Activated T-cell treated with anti-CD3 and anti-CD28 coated beads, Interleukin-2, amount 50 U/mL, for 1 hour (primary cell): ENCODE data around the gene EMSY.

ENCODE experiments used
- DNase-seq: peaks from one replicate; pipeline ENCODE4 v3.0.0-alpha.2; 2020

The EMSY gene

GRCh38 chr11:76459846-76460245 is 15.0 kb downstream of the EMSY start:
- no peak for DNase-seq

DNA sequence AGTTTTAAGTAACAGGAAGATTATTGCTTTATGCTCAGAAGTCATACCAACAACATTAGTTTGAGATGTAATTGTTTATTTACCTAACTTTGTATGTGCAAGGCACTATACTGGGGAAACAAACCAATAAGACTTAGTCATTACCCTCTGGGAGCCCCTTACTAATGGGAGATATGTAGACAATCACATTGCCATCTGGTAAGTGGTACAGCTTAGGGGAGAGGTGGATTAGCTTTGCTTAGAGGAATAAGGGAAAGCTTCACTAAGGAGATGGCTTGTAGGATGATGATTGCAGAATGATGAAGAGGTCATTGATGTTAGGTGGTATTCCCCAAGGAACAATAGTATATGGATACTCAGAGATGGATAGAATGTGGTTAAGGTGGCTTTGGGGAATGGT is 17.5 kb downstream of the EMSY start:
- DNase-seq = no peak

GRCh38 chr11:76465701-76466100 is 20.9 kb downstream of the EMSY start:
- no peak for DNase-seq

GRCh38 chr11:76466666-76467065 is 21.8 kb downstream of the EMSY start:
- no peak for DNase-seq

- DNase-seq = no peak
Measured at GRCh38 chr11:76469141-76469540, 24.3 kb downstream of the EMSY start.

- DNase-seq = no peak
Measured at GRCh38 chr11:76471382-76471781, 26.6 kb downstream of the EMSY start.

GRCh38 chr11:76480241-76480640 is 35.4 kb downstream of the EMSY start:
- no peak for DNase-seq

DNA sequence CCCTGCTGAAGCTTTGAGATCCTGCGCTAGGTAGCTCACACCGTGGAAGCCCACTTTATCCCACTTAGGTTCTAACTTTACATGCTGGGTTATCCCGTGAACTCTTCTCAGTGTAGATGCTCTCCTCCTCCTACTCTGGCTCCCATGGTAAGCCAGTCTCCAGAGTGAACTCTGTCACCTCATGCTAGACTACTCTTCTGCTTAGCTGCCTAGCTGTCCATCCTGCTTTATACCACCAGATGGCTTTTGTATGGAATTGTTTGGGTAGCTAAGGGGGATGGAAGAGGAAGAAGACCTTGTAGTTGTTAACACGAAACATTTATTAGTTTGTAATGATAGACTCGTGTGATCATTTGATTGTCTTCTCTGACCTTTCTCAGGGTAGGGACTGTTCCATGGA is 46.8 kb downstream of the EMSY start:
- DNase-seq = no peak

DNA sequence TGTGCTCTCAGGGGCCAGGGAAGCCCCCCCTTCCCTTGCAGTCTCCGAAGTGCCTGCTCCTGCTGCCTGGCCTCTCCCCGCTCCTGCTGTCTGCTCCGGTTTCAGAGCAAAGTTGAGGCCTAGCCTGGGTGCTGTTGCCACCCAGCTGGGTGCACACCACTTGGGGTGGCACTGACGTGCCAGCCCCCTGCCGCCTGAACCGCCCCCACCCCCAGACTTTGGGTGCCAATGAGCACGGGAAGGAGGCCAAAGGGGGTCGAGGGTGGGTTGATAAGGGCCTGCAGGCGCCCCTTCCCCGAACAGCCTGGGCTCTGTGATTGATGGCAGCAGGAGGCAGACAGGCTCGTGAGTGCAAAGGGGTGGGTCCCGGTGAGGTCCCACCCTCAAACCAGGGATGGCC is 48.2 kb downstream of the EMSY start:
- no peak for DNase-seq

GRCh38 chr11:76493626-76494539 is 49.1 kb downstream of the EMSY start:
- no peak for DNase-seq

DNA sequence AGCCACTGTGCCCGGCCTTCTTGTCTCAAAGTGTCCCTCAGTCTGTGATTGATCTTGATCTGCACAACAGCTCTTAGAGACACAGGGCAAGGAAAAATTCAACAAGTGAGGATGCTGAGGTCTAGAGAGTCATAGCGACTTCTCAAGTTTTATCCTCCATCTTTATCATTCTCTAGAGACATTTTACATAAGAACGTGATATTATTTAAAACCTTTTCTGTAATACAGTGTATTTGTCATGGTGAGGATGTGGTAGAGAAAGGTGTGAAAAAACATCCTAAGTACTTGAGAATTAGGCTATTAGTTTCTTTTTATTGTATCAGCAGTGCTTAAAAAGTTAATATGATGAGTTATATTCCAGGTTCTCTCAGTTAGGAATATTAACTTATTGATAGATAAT is 50.2 kb downstream of the EMSY start:
- DNase-seq = no peak

DNA sequence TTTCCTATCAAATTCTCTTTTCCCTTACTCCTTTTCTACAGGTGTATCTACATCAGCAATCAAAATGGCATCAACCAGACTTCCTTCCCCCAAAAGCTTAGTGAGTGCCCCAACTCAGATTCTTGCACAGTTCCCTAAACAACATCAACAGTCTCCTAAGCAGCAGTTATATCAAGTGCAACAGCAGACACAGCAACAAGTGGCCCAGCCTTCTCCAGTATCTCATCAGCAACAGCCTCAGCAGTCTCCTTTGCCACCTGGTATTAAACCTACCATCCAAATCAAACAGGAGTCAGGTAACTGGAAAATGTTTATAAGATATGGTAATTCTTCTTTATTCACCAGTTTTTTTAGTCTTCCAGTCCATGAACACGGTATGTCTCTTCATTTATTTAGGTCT is 51.4 kb downstream of the EMSY start:
- no peak for DNase-seq

GRCh38 chr11:76501526-76502202 is 56.8 kb downstream of the EMSY start:
- DNase-seq = no peak

DNA sequence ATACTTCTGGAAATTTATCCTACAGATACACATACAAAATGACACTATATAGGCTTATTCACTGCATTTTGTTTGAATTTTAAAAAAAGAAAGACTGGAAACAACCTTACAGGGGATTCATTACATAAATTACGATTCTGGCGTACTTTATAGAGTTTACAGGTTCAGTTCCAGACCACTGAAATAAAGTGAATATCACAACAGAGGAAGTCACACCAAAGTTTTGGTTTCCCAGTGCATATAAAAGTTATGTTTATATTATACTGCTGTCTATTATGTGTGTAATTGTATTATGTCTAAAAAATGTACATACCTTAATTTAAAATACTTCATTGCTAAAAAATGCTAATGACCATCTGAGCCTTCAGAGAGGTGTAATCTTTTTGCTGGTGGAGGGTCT is 62.0 kb downstream of the EMSY start:
- DNase-seq = no peak

DNA sequence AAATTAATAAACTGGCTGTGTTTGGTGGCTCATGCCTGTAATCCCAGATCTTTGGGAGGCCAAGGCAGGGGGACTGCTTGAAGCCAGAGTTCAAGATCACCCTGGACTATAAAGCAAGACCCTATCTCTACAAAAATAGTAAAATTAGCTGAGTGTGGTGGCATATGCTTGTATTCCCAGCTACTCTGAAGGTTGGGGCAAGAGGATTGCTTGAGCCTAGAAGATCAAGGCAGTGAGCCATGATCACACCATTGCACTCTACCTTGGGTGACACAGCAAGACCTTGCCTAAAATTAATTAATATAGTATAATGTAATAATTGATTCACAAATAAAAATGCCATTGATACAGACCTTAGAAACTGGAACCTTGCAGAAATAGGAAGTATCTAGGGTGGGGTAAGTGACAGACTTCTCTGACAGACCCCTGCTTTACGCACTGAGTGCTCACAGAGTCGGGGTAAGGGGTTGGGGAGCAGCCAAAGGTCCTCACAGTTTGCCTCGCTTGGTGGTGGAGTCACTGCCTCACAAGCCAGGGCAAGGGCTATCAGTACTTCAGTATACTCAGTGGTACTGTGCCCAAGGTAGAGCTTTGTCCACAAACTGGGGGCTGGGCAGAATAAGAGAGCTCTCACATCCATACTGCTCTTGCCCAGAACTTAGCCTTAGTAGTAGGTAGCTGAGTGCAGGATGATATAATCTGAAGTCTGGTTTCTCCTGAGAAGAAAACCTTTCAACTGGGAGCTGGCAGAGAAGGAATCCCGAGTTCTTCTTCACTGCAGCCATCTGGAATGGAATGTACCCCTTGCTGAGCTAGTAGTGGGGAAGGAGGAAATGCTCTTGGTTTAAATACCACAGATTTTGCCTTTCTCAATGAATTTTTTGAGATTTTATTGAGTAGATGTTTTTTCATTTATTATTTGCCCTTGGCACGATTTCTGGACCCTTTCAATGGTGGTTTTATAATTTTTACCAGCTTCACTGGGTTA is 65.5 kb downstream of the EMSY start:
- no peak for DNase-seq

GRCh38 chr11:76512851-76513653 is 68.2 kb downstream of the EMSY start:
- no peak for DNase-seq

DNA sequence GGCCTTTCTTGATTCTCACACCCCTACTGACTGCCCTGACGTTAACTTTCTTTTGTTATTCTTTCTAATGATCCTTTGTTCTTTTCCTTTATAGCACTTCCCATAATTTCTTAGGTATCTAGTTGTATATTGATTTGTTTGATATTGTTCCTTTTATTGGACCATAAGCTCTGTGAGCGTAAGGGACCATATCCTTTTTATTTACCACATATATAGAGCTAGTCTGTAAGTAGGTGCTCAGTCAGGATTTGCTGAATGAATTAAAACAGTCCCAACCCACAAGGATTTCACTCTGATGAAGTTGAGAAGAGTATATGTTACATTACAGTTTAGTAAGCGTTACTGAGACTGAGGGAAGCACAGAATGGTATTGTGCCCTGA is 68.8 kb downstream of the EMSY start:
- DNase-seq = no peak

- no peak for DNase-seq
Measured at GRCh38 chr11:76515494-76515893, 70.7 kb downstream of the EMSY start.

DNA sequence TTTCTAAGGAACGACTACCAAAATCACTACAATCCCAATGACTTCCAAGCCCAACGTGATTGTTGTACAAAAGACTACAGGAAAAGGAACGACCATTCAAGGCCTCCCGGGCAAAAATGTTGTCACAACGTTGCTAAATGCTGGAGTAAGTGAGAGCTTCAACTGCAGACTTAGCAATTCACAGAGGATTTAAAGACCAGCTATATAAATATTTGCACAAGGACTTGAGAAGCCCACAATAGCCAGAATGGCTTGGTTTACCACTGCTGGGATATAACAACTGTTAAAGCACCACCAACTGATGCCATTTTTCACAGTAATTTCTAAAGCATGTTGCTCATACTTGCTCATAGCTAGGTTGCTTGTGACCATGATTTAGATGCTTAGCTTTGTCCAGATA is 78.3 kb downstream of the EMSY start:
- DNase-seq = no peak

DNA sequence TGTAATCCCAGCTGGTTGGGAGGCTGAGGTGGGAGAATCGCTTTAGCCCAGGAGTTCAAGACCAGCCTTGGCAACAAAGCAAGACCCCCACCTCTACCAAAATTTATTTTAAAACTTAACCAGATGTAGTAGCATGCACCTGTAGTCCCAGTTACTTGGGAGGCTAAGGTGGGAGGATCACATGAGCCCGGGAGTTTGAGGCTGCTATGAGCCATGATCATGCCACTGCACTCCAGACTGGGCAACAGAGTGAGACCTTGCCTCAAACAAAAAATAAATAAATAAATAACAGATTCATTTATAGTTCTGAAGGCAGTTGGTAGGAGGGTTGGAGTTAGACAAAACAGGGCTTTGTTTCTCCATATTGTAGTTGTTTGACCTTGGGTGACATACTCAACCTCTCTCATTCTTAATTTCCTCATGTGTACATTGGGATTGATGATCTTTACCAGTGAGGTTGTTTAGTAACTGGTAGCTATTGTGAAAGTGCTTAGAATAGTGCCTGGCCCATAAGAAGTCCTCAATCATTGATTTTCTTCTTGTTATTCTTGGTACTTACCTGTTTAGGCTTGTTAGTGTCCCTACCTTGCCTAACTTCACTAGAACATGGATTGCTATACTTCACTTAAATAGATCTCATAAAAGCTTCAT is 79.1 kb downstream of the EMSY start:
- DNase-seq = no peak

GRCh38 chr11:76524461-76524860 is 79.6 kb downstream of the EMSY start:
- DNase-seq = no peak

DNA sequence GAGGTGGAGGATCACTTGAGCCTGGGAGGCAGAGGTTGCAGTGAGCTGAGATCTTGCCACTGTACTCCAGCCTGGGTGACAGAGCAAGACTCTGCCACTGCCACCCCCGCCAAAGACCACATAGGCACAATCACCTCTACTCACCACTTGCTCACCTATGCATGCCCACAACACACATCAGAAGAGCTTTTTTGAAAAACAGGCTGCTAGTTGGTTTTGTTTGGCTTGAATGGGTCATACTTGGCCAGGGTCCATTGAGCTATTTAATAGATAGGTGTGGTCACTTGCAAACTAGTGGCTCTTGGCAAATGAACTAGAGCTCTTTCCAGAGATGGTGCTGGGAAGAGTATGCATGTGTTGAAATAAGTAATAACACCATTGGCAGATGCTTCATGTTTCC is 80.1 kb downstream of the EMSY start:
- no peak for DNase-seq
